Esophagus squamous epithelium (tissue), 4 donors: ENCODE data around the gene RGMA.

ENCODE experiments used
- POLR2A ChIP-seq, 4 donors: fragments of 450-650 bp; IDR thresholded peaks; one replicate each; pipeline ENCODE4 v1.6.1; 2017; ENCODE audit warnings: antibody characterized with exemption in 4 of 4, mild to moderate bottlenecking in 4 of 4, moderate library complexity in 3 of 4
- TF ChIP-seq, protein P1 (sequence below), 6 experiments: fragments of 450-650 bp in 4 of 6; fragments of 200-600 bp in 2 of 6; sonication (generic) in 2 of 6; IDR thresholded peaks; one replicate each; pipeline ENCODE4 v1.5.1; 2016 to 2019; ENCODE audit warnings: antibody characterized with exemption in 6 of 6, mild to moderate bottlenecking in 4 of 6, moderate library complexity in 4 of 6

DNA sequence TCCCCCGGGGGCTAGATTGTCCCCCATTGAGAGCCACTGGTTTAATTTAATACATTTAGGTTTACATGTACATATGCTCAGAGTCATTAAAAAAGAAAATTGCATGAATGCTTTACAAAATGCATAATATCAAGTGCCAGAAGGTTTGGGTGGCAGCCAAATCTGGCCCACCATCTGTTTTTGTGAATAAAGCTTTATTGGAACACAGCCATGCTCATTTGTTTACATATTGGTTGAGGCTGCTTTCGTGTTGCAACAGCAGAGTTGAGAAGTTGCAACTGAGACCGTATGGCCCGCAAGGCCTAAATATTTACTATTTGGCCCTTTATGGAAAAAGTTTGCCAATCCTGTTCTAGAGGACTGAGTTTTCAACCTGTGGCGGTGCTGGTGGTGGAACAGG, 32.1 kb upstream of the RGMA start:
- TF ChIP-seq, protein P1, sequence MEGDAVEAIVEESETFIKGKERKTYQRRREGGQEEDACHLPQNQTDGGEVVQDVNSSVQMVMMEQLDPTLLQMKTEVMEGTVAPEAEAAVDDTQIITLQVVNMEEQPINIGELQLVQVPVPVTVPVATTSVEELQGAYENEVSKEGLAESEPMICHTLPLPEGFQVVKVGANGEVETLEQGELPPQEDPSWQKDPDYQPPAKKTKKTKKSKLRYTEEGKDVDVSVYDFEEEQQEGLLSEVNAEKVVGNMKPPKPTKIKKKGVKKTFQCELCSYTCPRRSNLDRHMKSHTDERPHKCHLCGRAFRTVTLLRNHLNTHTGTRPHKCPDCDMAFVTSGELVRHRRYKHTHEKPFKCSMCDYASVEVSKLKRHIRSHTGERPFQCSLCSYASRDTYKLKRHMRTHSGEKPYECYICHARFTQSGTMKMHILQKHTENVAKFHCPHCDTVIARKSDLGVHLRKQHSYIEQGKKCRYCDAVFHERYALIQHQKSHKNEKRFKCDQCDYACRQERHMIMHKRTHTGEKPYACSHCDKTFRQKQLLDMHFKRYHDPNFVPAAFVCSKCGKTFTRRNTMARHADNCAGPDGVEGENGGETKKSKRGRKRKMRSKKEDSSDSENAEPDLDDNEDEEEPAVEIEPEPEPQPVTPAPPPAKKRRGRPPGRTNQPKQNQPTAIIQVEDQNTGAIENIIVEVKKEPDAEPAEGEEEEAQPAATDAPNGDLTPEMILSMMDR (IDR thresholded peaks at IDR 0.05): no peak
- no peak for TF ChIP-seq POLR2A (IDR thresholded peaks at IDR 0.05)
